Endothelial cell of umbilical vein (primary cell): ENCODE data around the gene SEC11A. TPM values are rescaled to one million over a fixed set of nuclear protein-coding genes. Genes with fewer than 3 reads are reported as not detected.
A peak's percentile ranks its signal among the peaks of the same experiment; 100 is the strongest.

ENCODE experiments used
- BruUV-seq: library from RNA; stranded (reverse); fragments of 400-500 nt; replicated peaks from 2 replicates; lab custom pipeline; 2021; lab: Mats Ljungman, UMichigan
- CTCF ChIA-PET: fragments of 300-600, 350-600 bp; sonication (Branson Sonifier 250); formaldehyde crosslinking; loops from one replicate; lab custom pipeline; 2021; ENCODE audit warnings: antibody characterized with exemption, inconsistent platforms; lab: Charles Lee
- POLR2A ChIA-PET: fragments of 300-600, 350-600 bp; sonication (Branson Sonifier 250); formaldehyde crosslinking; loops from one replicate; lab custom pipeline; 2021; ENCODE audit warnings: antibody characterized with exemption, inconsistent platforms; lab: Charles Lee
- DNase-seq: peaks from one replicate; pipeline ENCODE4 v3.0.0-alpha.2; 2011; ENCODE audit warnings: low read depth, low spot score
- FAIRE-seq: peaks from 2 replicates; lab custom pipeline; 2011; peaks lifted over from hg19 to GRCh38; lab: Jason Lieb, UNC
- H2AFZ ChIP-seq: 2 replicates; pipeline ENCODE4 v1.6.0; 2012; ENCODE audit warnings: low read depth, low read length, control low read depth, inconsistent platforms
- H3K27ac ChIP-seq: 2 replicates; pipeline ENCODE4 v1.5.1; 2011; ENCODE audit warnings: low read depth, mild to moderate bottlenecking, control low read depth, low read length, moderate library complexity; ENCODE audit not compliant: insufficient read depth
- H3K27me3 ChIP-seq, 2 experiments: 2 replicates each; pipeline versions ENCODE4 v1.6.0 to v1.6.1; 2011; ENCODE audit warnings: low read length in 2 of 2, mixed read lengths in 1 of 2; ENCODE audit not compliant: control insufficient read depth in 2 of 2, insufficient read depth in 2 of 2
- H3K36me3 ChIP-seq, 2 experiments: 2 replicates in 1 of 2; 3 replicates in 1 of 2; pipeline ENCODE4 v1.5.1; 2011; ENCODE audit warnings: low read length in 2 of 2, mild to moderate bottlenecking in 1 of 2, moderate library complexity in 1 of 2; ENCODE audit not compliant: control insufficient read depth in 2 of 2, insufficient read depth in 2 of 2; ENCODE audit errors: extremely low read depth in 1 of 2
- H3K4me1 ChIP-seq: 3 replicates; pipeline ENCODE4 v1.5.1; 2011; ENCODE audit warnings: mild to moderate bottlenecking, low read length; ENCODE audit not compliant: control insufficient read depth, insufficient read depth; ENCODE audit errors: extremely low read depth
- H3K4me2 ChIP-seq: 2 replicates; pipeline ENCODE4 v1.6.1; 2011; ENCODE audit warnings: low read length, control low read depth, mixed read lengths; ENCODE audit not compliant: insufficient read depth
- H3K4me3 ChIP-seq, 3 experiments: fragments of 200-600 bp in 1 of 3; sonication (generic), shearing (Covaris generic) in 1 of 3; replicated peaks in 1 of 3; 2 replicates each; pipeline ENCODE4 v1.5.1; 2011 to 2016; ENCODE audit warnings: control low read depth in 3 of 3, low read length in 3 of 3, mild to moderate bottlenecking in 2 of 3, inconsistent platforms in 1 of 3, low read depth in 1 of 3, moderate library complexity in 1 of 3; ENCODE audit not compliant: insufficient read depth in 1 of 3
- H3K79me2 ChIP-seq: 2 replicates; pipeline ENCODE4 v1.6.0; 2012; ENCODE audit warnings: low read length, inconsistent platforms; ENCODE audit not compliant: control insufficient read depth, insufficient read depth
- H3K9ac ChIP-seq: replicated peaks from 2 replicates; pipeline ENCODE3; 2011; ENCODE audit warnings: low read length, control low read depth; ENCODE audit not compliant: insufficient read depth; ENCODE audit errors: extremely low read depth
- H3K9me1 ChIP-seq: replicated peaks from 3 replicates; pipeline ENCODE4 v1.6.0; 2011; ENCODE audit warnings: mild to moderate bottlenecking, low read length; ENCODE audit not compliant: control insufficient read depth, insufficient read depth; ENCODE audit errors: extremely low read depth
- H3K9me3 ChIP-seq: replicated peaks from 2 replicates; pipeline ENCODE4 v1.5.1; 2012; ENCODE audit warnings: low read length, inconsistent platforms; ENCODE audit not compliant: control insufficient read depth, insufficient read depth
- H4K20me1 ChIP-seq: replicated peaks from 2 replicates; pipeline ENCODE3; 2011; ENCODE audit warnings: mild to moderate bottlenecking, low read length; ENCODE audit not compliant: control insufficient read depth, insufficient read depth; ENCODE audit errors: extremely low read depth
- CTCF ChIP-seq, 2 donors: IDR thresholded peaks; 1 replicate in 1 of 2; 2 replicates in 1 of 2; pipeline ENCODE4 v1.5.1; 2011; ENCODE audit warnings: low read length in 2 of 2, mild to moderate bottlenecking in 2 of 2, moderate library complexity in 2 of 2, control low read depth in 1 of 2, inconsistent platforms in 1 of 2, low read depth in 1 of 2; ENCODE audit not compliant: insufficient read depth in 1 of 2; ENCODE audit errors: extremely low read depth in 1 of 2
- EZH2 ChIP-seq: IDR thresholded peaks from 2 replicates; pipeline ENCODE4 v1.6.1; 2012; ENCODE audit warnings: borderline replicate concordance, low read depth, mild to moderate bottlenecking, moderate library complexity, low read length, inconsistent platforms; ENCODE audit not compliant: severe bottlenecking
- FOS ChIP-seq: IDR thresholded peaks from 2 replicates; pipeline ENCODE4 v1.6.1; 2011; ENCODE audit warnings: mild to moderate bottlenecking, low read length, moderate library complexity, borderline replicate concordance; ENCODE audit not compliant: insufficient read depth
- GATA2 ChIP-seq: IDR thresholded peaks from 2 replicates; pipeline ENCODE4 v1.7.0; 2011; ENCODE audit warnings: low read depth, mild to moderate bottlenecking, moderate library complexity, mixed read lengths, low read length; ENCODE audit not compliant: insufficient read length, insufficient read depth
- JUN ChIP-seq: IDR thresholded peaks from 2 replicates; pipeline ENCODE4 v1.6.1; 2011; ENCODE audit warnings: borderline replicate concordance, low read depth; ENCODE audit not compliant: insufficient read length, insufficient read depth
- MAX ChIP-seq: IDR thresholded peaks from 2 replicates; pipeline ENCODE4 v1.6.1; 2011; ENCODE audit not compliant: insufficient read depth, insufficient read length
- MYC ChIP-seq: IDR thresholded peaks from one replicate; pipeline ENCODE4 v1.6.1; 2011; ENCODE audit warnings: mild to moderate bottlenecking, low read depth, low read length
- POLR2A ChIP-seq: IDR thresholded peaks from 2 replicates; pipeline ENCODE4 v1.6.1; 2012; ENCODE audit warnings: low read depth, mild to moderate bottlenecking, control low read depth, low read length
- POLR2AphosphoS5 ChIP-seq: IDR thresholded peaks from 2 replicates; pipeline ENCODE4 v1.6.1; 2012; ENCODE audit warnings: low read depth, mild to moderate bottlenecking, control low read depth, low read length, moderate library complexity; ENCODE audit not compliant: insufficient read depth
- dilution Hi-C: fragments of 300-500 bp; cut with MboI; formaldehyde crosslinking; loops from one replicate; pipeline ENCODE4 v1.15.0; 2019; ENCODE audit warnings: low sequenced_read_pairs; ENCODE audit not compliant: extremely low pct_ligation_motif_present
- intact Hi-C: fragments of 100-400 bp; cut with micrococcal nuclease; formaldehyde crosslinking; loops from one replicate; pipeline ENCODE4 v1.10.0; 2022
- polyA plus RNA-seq, 4 experiments: library from polyadenylated mRNA; depleted of rRNA in 3 of 4; stranded (reverse) in 3 of 4; unstranded in 1 of 4; fragments of >200 nt; gene quantifications; 2 replicates each; pipeline versions ENCODE4 v1.2.1 to v1.2.3, GENCODE V29; 2011 to 2012; ENCODE audit warnings: missing spikeins in 1 of 4
- total RNA-seq: library from RNA; stranded (reverse); gene quantifications from 2 replicates; pipeline ENCODE4 v1.2.3, GENCODE V29; 2021

The SEC11A gene
- total and polyA plus RNA-seq, 2 donors (not counting 3 experiments of a cell fraction or from before 2014, with no cell fraction given) = 189 to 204 TPM

- POLR2A ChIA-PET = no interaction called here
- no peaks in the 10 kb centered on the region for H3K79me2 ChIP-seq
- H3K27me3 ChIP-seq = no peaks in the 10 kb centered on the region
- FAIRE-seq = no peak
- no peak overlapping the region for H2AFZ ChIP-seq
- H3K9ac ChIP-seq = no peak overlapping the region
- peaks cover 10% of the 10 kb centered on the region for H3K4me1 ChIP-seq
- intact Hi-C loops = no loop called here
- dilution Hi-C loops = no loop called here
- BruUV-seq = no TSS peak
- DNase-seq = no peak
- no peak overlapping the region for H3K4me2 ChIP-seq
- H4K20me1 ChIP-seq = no peaks in the 10 kb centered on the region
- H3K4me3 ChIP-seq = no peak overlapping the region
- TF ChIP-seq JUN = no peak
- TF ChIP-seq MAX = no peak
- no peak for TF ChIP-seq EZH2
- TF ChIP-seq MYC = no peak
- TF ChIP-seq FOS = no peak
- no peak for TF ChIP-seq GATA2
- H3K27ac ChIP-seq = no peak overlapping the region
- no peaks in the 10 kb centered on the region for H3K36me3 ChIP-seq
- H3K9me1 ChIP-seq = no peaks in the 10 kb centered on the region
- no peaks in the 10 kb centered on the region for H3K9me3 ChIP-seq
- CTCF ChIA-PET = no interaction called here
Measured at GRCh38 chr15:84721371-84721770, 5.4 kb upstream of the SEC11A start.

- Histone ChIP-seq H3K27me3 (no peaks in the 10 kb centered on the region), H2AFZ (peak overlapping the region; percentile 81), H3K4me2 (peak overlapping the region; percentile 99), H3K4me1 (peaks cover 22% of the 10 kb centered on the region), H3K36me3 (peaks cover 0 to 3% of the 10 kb centered on the region in 2 experiments), H3K79me2 (peaks cover 51% of the 10 kb centered on the region), H3K27ac (peak overlapping the region; percentile 56), H3K4me3 (peak overlapping the region; percentile 55 to 95 (median 85)), H3K9me3 (no peaks in the 10 kb centered on the region), H3K9me1 (no peaks in the 10 kb centered on the region), H4K20me1 (no peaks in the 10 kb centered on the region), H3K9ac (peak overlapping the region; percentile 87)
- FAIRE-seq (no peak), DNase-seq (peak; percentile 58)
- ChIA-PET POLR2A (interaction anchor here (0.9 to 1.5 kb wide), 3 partner anchors 17 to 106 kb away, joined by 3 to 6 read pairs (median 3); no protein-coding TSS in a partner anchor), CTCF (interaction anchor here (0.7 to 2.1 kb wide), 8 partner anchors 9 to 212 kb away, joined by 3 to 5 read pairs (median 4); partner anchors contain the start of gene WDR73)
- TF ChIP-seq POLR2A (no peak), MAX (no peak), FOS (no peak), EZH2 (no peak), GATA2 (no peak), POLR2AphosphoS5 (no peak), CTCF (IDR thresholded peaks at IDR 0.05; ENCODE audit: extremely low read depth in 1 of 2, insufficient read depth in 1 of 2, low read depth in 1 of 2, low read length in 2 of 2) (no peak), JUN (no peak), MYC (no peak)
- BruUV-seq = TSS peak; percentile 56
- dilution Hi-C loops = no loop called here
- intact Hi-C loops = loop anchor here (1.0 to 2.0 kb wide), 8 partner anchors 33 to 213 kb away; partner anchors contain the start of genes NMB, WDR73 and ZNF592
Measured at GRCh38 chr15:84715441-84716035, 401 bp downstream of the SEC11A start.
